ENCODE measurements around the gene CEP192. TPM values are rescaled to one million over a fixed set of nuclear protein-coding genes. Genes with fewer than 3 reads are reported as not detected.

The CEP192 gene
- total and polyA plus RNA-seq, 2 donors (not counting 1 experiment from before 2014, with no cell fraction given), result 39.3 to 47.3 TPM

DNA sequence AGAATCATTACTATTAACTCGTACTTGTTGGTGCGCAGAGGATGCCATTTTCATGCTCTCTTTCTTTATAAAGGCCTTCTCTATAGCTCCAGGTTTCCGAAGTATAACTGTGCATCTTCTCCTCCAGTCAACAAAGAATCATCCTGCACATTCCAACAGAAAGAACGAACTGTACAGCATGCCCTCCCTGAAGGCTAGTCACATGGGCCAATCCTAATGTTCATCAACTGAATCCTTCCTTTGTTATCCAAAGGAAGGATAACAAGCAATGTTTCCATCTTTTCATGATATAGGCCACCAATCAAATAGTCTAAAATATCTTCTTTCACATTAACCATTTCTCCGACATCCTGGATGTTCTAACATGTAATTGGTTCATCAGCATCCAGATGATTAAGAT lies 160.5 kb downstream of the CEP192 start:
- Mint-ChIP-seq H3K4me3 (no peak overlapping the region), H3K4me1 (peaks cover 8% of the 10 kb centered on the region), H3K9me3 (ENCODE audit: insufficient read depth) (no peaks in the 10 kb centered on the region), H3K27ac (no peak overlapping the region), H3K27me3 (peaks cover 6% of the 10 kb centered on the region)
- H3K27me3 ChIP-seq (replicated peaks in 1 of 4; ENCODE audit: control extremely low read depth in 1 of 4, control insufficient read depth in 3 of 4, insufficient read depth in 4 of 4, low read length in 3 of 4), result no peaks in the 10 kb centered on the region
- POLR2A ChIA-PET, result no interaction called here
- no peaks in the 10 kb centered on the region for H3K79me2 ChIP-seq (ENCODE audit: control insufficient read depth, insufficient read depth, low read length)
- no peak overlapping the region for H3K27ac ChIP-seq (ENCODE audit: low read length in 2 of 2)
- TF ChIP-seq, protein P1, sequence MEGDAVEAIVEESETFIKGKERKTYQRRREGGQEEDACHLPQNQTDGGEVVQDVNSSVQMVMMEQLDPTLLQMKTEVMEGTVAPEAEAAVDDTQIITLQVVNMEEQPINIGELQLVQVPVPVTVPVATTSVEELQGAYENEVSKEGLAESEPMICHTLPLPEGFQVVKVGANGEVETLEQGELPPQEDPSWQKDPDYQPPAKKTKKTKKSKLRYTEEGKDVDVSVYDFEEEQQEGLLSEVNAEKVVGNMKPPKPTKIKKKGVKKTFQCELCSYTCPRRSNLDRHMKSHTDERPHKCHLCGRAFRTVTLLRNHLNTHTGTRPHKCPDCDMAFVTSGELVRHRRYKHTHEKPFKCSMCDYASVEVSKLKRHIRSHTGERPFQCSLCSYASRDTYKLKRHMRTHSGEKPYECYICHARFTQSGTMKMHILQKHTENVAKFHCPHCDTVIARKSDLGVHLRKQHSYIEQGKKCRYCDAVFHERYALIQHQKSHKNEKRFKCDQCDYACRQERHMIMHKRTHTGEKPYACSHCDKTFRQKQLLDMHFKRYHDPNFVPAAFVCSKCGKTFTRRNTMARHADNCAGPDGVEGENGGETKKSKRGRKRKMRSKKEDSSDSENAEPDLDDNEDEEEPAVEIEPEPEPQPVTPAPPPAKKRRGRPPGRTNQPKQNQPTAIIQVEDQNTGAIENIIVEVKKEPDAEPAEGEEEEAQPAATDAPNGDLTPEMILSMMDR (IDR thresholded peaks at IDR 0.05), result no peak
- no peak for TF ChIP-seq EZH2 (IDR thresholded peaks at IDR 0.05; ENCODE audit: borderline replicate concordance, insufficient read depth, low read depth, low read length, poor library complexity, severe bottlenecking)
- no peaks in the 10 kb centered on the region for H3K4me1 ChIP-seq (ENCODE audit: control insufficient read depth in 2 of 2, insufficient read depth in 2 of 2, low read length in 2 of 2)
- H4K20me1 ChIP-seq (ENCODE audit: control insufficient read depth, insufficient read depth, low read length, poor library complexity, severe bottlenecking), result no peaks in the 10 kb centered on the region
- H3K36me3 ChIP-seq (replicated peaks in 1 of 2; ENCODE audit: control extremely low read depth in 1 of 2, control insufficient read depth in 1 of 2, extremely low read depth in 1 of 2, insufficient read depth in 2 of 2, low read length in 1 of 2), result no peaks in the 10 kb centered on the region
- 100% methylated on average over 4 of the region's 5 CpGs for WGBS (ENCODE audit: insufficient coverage)
- no peak overlapping the region for H2AFZ ChIP-seq (ENCODE audit: insufficient read depth, low read depth, low read length, poor library complexity, severe bottlenecking)
- intact Hi-C loops (cut with micrococcal nuclease), result no loop called here
- H3K4me2 ChIP-seq (replicated peaks; ENCODE audit: low read depth, low read length, poor library complexity, severe bottlenecking), result no peak overlapping the region
- ATAC-seq (ENCODE audit: low read depth) (no peak), DNase-seq (no peak)
- peaks cover 0 to 15% (median 6%) of the 10 kb centered on the region in 3 donors for H3K9me3 ChIP-seq (ENCODE audit: control extremely low read depth in 1 of 3, control insufficient read depth in 2 of 3, insufficient read depth in 1 of 3, low read length in 2 of 3)
- CTCF ChIA-PET, result no interaction called here
- no peak overlapping the region for H3K4me3 ChIP-seq (ENCODE audit: control extremely low read depth in 1 of 5, extremely low read depth in 1 of 5, insufficient read depth in 1 of 5, low read depth in 2 of 5, low read length in 4 of 5)
- H3K9ac ChIP-seq (ENCODE audit: low read length), result no peak overlapping the region

DNA sequence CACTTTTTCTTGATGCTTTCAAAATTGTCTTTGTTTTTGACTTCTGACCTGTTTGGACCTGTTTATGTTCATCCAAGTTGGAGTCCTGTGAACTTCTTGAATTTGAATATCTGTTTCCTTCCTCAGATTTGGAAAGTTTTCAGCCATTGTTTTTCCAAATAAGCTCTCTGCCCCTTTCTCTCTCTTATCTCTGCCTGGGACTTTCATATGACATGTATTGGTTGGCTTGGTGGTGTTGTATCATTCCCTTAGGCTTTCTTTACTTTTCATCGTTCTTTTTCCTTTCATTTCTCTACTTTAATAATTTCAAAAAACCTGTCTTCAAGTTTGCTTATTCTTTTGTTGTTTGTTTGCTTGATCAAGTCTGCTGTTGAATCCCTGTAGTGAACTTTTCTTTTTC lies 167.3 kb downstream of the CEP192 start:
- Histone ChIP-seq H2AFZ (ENCODE audit: insufficient read depth, low read depth, low read length, poor library complexity, severe bottlenecking) (no peak overlapping the region), H3K36me3 (replicated peaks in 1 of 2; ENCODE audit: control extremely low read depth in 1 of 2, control insufficient read depth in 1 of 2, extremely low read depth in 1 of 2, insufficient read depth in 2 of 2, low read length in 1 of 2) (no peaks in the 10 kb centered on the region), H4K20me1 (ENCODE audit: control insufficient read depth, insufficient read depth, low read length, poor library complexity, severe bottlenecking) (no peaks in the 10 kb centered on the region), H3K27me3 (replicated peaks in 1 of 4; ENCODE audit: control extremely low read depth in 1 of 4, control insufficient read depth in 3 of 4, insufficient read depth in 4 of 4, low read length in 3 of 4) (no peaks in the 10 kb centered on the region), H3K4me1 (ENCODE audit: control insufficient read depth in 2 of 2, insufficient read depth in 2 of 2, low read length in 2 of 2) (peaks cover 0 to 3% of the 10 kb centered on the region in 2 donors), H3K4me2 (replicated peaks; ENCODE audit: low read depth, low read length, poor library complexity, severe bottlenecking) (no peak overlapping the region), H3K79me2 (ENCODE audit: control insufficient read depth, insufficient read depth, low read length) (no peaks in the 10 kb centered on the region), H3K27ac (ENCODE audit: low read length in 2 of 2) (no peak overlapping the region), H3K9ac (ENCODE audit: low read length) (no peak overlapping the region), H3K4me3 (ENCODE audit: control extremely low read depth in 1 of 5, extremely low read depth in 1 of 5, insufficient read depth in 1 of 5, low read depth in 2 of 5, low read length in 4 of 5) (no peak overlapping the region), H3K9me3 (ENCODE audit: control extremely low read depth in 1 of 3, control insufficient read depth in 2 of 3, insufficient read depth in 1 of 3, low read length in 2 of 3) (peaks cover 6 to 37% (median 16%) of the 10 kb centered on the region in 3 donors)
- POLR2A ChIA-PET, result no interaction called here
- DNase-seq, result no peak
- WGBS (ENCODE audit: insufficient coverage), result no CpG with 5 or more reads among the region's 1 CpG
- CTCF ChIA-PET, result interaction anchor here (0.6 to 3.0 kb wide), 10 partner anchors 14 to 470 kb away, joined by 3 to 35 read pairs (median 4); no protein-coding TSS in a partner anchor
- TF ChIP-seq, protein P1 (IDR thresholded peaks at IDR 0.05), result no peak
- TF ChIP-seq EZH2 (IDR thresholded peaks at IDR 0.05; ENCODE audit: borderline replicate concordance, insufficient read depth, low read depth, low read length, poor library complexity, severe bottlenecking), result no peak
- H3K27me3 Mint-ChIP-seq, result peaks cover 8% of the 10 kb centered on the region
- peaks cover 3% of the 10 kb centered on the region for H3K4me1 Mint-ChIP-seq
- intact Hi-C loops (cut with micrococcal nuclease), result loop anchor here (2.0 to 5.0 kb wide), 2 partner anchors 20 to 411 kb away; no protein-coding TSS in a partner anchor
- ATAC-seq (ENCODE audit: low read depth), result no peak
- H3K9me3 Mint-ChIP-seq (ENCODE audit: insufficient read depth), result peaks cover 3% of the 10 kb centered on the region
- H3K4me3 Mint-ChIP-seq, result no peak overlapping the region
- H3K27ac Mint-ChIP-seq, result no peak overlapping the region
